ENCODE results near the gene SERPING1.

Gene SERPING1

DNA sequence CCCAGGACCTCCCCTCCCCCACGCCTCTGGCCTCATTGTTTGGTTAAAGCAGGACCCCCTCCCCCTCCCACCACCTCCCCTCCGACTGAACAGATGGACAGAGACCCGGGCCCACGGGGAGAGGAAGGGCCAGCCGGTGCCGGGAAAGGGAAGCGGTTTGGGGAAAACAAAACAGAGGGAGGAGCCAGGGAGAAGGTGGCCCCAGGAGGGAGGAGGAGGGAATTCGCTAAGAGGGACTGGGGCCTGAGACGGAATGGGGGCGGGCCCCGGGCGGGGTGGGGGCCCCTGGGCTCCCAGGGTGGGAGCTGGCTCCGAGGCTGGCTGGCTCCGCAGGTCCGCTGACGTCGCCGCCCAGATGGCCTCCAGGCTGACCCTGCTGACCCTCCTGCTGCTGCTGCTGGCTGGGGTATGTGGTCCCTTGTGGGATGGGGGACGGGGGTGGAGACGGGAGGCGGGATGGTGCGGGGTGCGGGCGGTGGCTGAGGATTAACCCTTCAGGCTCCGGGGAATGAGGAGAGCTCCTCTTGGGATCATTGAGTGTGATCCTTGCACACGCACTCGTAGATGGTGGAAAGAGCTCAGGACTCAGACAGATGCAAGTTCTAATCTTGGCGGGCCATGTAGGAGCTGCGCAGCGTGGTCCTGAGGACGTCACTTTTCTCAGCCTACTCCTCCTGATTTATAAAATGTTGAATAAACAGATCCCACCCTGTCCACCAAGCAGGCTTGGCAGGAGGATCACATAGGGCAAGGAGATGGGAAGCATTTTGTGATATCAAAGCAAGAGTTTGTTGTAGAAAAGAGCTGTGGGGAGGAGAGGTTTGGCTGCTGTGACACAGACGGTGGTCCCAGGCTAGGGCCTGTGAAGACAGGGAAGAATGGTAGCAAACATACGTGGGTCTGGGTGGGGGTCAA is 688 bp downstream of the SERPING1 start:
- DNase-seq = no peak

DNA sequence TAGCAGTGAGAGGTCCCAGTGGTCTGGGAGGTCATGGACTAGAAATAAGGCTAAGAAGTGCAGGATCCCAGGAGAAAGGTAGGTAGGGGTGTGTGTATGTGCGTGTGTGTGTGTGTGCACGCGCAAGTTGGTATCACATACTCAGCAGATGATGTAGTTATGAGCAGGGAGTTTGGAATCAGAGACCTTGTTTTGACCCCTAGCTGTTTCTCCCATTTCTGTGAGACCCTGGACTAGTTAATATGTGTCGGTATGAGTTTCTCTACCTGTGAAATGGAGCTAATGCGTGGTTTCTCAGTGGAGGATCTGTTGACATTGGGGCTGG is 1.3 kb downstream of the SERPING1 start:
- no peak for DNase-seq

DNA sequence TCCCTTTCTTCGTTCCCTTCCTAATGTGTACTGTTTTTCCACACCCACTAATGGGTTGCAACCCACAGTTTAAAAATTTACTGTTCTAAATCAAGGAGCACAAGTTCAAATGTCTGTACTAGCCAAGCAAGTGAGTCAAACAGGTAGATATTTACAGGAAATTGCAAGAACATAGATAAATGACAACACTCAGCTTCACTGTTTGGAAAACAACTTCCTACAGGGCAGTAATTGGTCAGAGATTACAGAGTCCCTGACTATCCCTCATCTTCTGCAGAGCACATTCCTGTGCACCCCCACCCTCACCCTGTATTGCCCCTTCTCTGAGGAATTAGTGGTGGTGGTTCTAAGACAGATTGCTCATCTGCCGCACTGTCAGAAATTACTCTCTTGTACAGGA is 1.9 kb downstream of the SERPING1 start:
- DNase-seq = no peak

DNA sequence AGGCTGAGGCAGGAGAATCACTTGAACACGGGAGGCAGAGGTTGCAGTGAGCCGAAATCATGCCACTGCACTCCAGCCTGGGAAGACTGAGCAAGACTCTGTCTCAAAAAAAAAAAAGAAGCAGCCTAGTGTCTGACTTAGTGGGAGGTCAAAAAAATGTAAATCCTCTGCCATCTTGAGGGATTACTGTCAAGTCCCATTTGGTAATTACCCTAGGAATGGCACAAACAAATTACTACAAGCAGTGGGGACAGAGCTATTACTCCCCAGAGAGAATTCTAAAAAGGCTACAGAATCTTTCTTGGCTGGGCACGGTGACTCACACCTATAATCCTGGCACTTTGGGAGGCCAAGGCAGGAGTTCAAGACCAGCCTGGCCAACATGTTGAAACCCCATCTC is 3.8 kb downstream of the SERPING1 start:
- DNase-seq = no peak

DNA sequence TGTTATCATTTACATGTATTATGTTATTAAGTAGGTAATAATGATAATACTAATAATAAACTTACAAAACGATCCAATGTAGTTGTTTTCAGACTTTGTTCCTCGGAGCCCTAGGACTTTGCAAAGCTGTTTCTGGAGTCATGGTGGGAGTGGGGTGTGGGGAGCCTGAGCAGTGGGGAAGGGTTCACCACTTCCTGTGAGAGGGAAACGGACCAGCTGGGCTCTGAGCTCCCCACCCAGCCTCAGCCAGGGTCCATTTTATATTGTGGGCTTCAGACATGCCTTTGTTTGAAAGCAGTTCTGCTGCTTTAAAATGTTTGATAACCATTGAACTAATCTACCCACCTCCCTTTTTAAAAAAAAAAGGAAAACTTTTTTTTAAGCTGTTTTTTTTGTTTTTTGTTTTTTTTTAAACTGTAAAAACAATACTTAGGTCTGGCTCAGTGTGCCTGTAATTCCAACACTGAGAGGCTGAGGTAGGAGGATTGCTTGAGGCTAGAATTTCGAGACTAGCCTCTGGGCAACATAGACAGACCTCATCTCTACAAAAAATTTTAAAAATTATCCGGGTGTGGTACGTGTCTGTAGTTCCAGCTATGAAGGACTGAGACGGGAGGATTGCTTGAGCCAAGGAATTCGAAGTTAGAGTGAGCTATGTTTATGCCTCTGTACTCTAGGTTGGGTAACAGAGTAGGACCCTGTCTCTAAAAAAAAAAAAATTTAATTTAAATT is 7.0 kb downstream of the SERPING1 start:
- no peak for DNase-seq

DNA sequence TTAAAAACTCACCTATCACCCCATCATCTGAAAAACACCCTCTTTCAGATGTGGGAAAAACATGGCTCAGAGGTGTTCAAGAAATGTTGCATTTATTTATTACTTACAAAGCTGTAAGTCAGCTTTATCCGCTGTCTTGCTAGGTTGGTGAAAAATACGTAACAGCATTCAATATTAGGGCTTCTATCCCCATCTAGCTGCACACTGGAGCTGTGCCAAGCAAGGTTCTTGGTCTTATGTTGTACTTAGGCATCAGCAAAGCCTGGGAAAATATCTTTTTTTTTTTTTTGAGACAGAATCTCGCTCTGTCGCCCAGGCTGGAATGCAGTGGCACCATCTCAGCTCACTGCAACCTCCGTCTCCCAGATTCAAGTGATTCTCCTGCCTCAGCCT is 7.5 kb downstream of the SERPING1 start:
- no peak for DNase-seq

DNA sequence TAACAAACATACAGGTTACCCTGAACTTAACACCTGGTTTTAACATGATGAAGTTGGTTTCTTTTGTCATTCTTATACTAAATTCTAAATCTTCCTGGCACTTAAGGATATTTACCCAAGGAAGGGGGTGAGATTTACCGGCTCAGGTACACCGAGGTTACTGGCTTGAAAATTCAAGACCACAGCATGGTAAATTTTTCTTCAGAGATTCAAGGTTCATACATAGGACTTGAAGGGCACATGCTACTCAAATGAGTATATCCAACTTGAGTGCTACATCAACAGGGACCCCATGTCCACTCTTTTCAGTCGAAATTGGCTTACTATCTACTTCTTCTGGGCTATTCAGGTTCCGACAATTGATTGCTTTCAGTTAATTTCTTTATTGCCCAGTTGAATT is 12.7 kb downstream of the SERPING1 start:
- DNase-seq = no peak

DNA sequence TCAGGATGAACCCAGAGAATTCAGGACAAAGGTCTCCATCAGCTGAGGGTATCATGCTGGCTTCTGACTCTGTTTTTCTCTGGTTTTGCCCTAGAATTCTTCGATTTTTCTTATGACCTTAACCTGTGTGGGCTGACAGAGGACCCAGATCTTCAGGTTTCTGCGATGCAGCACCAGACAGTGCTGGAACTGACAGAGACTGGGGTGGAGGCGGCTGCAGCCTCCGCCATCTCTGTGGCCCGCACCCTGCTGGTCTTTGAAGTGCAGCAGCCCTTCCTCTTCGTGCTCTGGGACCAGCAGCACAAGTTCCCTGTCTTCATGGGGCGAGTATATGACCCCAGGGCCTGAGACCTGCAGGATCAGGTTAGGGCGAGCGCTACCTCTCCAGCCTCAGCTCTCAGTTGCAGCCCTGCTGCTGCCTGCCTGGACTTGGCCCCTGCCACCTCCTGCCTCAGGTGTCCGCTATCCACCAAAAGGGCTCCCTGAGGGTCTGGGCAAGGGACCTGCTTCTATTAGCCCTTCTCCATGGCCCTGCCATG is 16.8 kb downstream of the SERPING1 start:
- DNase-seq = no peak

DNA sequence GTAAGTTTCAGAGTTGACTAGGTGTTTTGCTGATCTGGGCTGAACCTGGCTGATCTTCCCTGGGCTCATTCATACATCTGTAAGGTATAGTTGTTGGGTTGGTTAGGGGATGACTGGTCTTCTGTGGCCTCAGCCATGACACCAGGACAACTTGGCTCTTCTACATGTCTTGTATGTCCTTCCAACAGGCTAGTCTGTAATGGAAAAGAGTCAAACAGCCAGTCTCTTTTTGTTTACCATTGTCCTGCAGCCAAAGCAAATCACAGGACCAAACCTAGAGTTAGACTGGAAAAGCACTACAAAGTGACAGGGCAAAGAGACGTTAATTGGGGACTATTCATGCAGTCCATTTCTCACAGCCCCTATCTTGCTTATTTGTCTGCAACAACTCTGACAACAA is 17.8 kb downstream of the SERPING1 start:
- no peak for DNase-seq

DNA sequence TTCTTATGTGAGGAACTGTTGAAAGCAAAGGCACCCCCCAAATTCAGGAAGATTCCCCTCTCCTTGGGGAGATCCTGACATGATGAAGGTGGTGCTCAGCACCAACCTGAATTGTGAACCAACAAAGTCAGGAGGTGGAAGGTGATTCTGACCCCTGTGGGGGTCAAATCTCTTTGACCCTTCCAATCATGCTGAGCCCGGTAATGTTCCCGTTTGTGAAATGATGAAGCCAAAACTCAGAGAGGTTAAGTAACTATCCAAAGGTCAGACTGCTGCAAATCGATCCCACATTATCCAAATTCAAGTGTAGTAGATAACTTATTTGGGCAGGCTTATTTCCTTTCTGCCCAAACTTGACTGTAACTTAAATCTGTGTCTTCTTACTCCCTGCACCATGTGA is 19.1 kb downstream of the SERPING1 start:
- no peak for DNase-seq

DNA sequence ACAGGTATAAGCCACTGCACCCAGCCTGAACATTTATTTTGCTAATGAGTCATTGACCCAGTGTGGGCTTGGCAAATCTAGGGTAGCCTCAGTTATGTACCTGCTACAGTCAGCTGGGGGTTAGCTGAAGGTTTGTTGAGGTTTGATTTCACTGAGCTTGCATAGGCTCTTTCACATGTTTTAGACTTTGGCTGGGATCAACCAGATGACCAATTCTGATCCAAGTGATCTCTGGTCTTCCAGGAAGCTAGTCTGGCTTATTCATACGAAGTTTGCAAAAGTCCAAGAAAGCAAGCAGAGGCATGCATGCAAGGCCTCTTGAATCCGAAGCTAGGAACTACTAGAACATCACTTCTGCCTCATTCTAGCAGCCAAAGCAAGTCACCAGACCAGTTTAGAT is 21.0 kb downstream of the SERPING1 start:
- no peak for DNase-seq

DNA sequence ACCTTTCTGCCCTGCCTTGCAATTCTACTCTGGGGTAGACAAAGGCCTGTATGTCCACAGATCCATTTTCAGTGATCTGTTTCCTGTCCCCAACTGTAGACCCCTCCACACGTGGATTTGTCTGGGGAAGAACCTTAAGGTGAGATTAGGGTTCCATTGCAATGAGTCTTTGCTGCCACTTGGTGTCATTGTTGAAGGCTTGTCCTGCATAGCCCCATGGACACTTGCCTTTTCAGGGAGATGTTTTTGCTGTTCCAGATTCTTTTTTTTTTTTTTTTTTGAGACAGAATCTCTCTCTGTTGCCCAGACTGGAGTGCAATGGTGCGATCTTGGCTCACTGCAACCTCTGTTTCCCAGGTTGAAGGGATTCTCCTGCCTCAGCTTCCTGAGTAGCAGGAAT is 21.8 kb downstream of the SERPING1 start:
- DNase-seq = no peak

DNA sequence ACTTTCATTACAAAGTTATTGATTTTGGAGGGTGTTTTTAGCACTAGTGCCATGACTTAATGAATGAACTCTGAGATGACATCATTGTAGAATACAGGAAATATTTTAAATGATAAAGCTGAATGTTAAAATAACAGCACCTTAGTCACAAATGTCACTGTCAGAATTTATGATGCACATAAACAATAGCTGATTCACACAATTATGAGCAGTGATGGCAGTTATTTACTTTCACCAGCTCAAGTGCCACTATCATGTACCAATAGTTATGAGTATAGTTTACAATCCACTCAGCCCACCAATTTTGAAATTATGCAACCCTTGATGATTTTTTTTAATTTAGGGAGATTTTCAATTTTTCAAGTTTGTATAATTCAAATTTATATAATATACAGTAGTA is 23.0 kb downstream of the SERPING1 start:
- DNase-seq = no peak

DNA sequence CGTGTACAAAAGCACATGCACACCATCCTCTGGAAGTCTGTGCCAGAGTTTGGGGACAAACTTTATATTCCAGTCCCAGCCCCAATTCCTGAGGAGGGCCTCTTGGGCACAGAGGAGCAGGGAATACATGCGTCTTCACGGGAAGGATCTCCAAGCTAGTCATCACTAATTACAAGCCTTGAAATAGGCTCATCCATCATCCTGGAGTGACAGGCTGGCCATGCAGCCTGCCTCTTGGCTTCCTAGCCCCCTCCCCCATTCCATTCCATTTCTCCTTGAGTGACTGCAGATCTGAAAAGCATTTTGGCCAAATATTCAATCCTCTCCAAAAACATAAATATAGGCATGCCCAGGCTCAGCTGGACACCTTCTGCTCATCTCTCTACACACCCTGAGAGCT is 24.8 kb downstream of the SERPING1 start:
- DNase-seq = no peak

DNA sequence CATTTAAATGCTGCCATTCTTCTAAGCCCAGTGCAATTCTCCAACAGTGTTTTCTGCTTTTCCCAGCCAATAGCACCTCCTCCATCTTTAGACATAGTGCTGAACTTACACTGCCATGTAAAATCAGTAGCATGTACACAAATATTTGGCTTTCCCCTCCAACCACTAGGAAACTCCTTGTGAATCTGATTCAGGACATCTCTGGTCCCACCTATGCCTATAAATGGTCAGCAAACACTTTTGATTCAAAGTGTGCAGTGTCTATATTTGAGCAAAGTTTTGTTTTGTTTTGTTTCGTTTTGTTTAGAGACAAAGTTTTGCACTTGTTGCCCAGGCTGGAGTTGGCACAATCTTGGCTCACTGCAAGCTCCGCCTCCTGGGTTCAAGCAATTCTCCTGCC is 27.4 kb downstream of the SERPING1 start:
- no peak for DNase-seq

DNA sequence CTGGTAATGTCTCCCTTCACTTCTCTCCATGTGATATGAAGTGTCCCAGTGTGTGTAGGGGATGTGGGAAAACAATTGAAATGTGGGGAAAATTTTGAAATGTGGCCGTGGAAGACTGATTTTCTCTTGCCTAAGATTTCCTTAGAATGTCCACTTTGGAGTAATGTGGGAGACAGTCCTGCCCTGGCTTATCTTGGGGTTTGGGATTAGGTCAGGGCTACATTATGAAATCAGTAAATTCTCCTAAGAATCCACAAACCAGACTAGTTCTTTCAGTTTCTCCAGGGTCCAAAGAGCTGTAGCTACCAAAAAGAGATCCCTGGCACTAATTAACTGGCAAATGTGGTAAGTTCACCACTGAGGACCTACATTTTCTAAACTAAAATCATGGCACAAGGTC is 29.4 kb downstream of the SERPING1 start:
- DNase-seq = no peak

DNA sequence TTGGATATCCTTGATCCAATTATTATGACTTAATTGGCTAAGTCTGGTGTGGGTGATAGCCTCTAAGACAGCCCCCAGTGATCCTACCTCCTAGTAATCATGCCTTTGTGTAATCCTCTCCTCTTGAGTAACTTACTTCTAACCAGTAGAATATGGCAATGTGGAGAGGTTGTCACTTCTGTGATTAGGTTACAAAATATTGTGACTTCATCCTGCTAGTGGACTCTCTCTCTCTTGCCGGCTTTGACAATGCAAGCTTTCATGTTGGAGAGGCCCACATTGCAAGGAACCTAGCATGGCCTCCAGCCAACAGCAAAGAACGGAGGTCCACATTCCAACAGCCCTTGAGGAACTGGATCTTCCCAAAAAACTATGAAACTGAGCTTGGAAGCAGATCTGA is 32.7 kb downstream of the SERPING1 start:
- DNase-seq = no peak

DNA sequence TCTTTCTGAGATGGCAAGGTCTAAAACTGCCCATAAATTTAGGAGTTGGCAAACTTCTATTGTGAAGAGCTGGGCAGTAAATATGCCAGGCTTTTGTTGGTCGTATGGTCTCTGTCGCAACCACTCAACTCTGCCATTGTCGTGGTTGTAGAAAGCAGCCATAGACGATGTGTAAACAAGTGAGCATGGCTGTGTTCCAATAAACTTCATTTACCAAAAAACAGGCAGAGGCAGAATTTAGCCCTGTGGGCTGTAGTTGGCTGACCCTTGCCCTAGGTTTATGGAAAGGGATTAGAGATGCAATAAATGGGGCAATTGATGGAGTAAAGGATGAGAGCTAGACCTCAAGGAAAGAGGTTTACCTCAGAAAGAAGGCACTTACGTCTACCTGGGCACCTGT is 34.6 kb downstream of the SERPING1 start:
- no peak for DNase-seq

DNA sequence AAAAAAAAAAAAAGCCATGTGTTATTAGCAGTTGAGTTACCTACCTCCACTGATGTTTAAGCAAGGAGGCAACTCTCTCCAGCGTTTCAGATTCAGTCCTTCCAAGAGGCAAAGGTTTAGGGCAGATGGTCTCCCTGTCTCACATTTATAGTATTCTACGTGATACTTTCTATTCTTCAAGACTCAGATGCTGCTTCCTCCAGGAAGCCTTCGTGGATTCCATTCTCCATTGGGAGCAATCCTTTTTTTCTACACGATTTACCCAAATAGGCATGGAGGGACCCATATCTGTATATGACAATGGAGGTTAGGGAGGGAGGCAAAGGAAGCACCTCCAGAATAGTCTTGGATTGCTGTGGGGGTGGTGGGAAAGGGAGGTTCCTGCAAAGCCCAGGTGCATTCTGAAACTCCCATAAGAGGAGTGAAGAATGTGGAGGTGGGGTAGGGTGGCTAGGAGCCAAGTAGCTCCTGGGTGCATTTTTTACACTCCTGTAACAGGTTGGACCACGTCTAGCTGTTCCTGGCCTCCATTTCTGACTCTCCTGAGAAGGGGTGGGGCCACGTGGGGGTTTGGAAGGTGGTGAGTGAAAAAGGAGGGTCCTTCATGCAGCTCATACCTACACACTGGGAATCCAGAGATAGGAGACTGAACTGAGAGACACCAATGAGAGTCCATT is 36.0 kb downstream of the SERPING1 start:
- DNase-seq = no peak

DNA sequence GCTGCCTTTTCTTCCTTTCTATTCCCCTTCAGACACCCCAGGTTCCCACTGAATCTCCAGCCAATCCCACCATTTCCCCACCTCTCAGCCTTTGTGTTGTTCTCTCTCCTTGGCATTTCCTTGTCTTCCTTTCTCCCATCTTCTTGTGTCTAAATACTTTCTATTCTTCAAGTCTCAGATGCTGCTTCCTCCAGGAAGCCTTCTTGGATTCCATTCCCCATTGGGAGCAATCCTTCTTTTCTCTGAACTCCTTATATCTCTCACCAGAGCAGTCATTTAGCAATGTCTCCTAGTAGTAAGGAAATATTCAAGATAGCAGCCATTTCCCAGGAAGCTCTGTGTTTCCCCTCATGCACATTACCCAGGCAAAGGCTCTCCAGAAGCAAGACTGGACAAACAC is 36.8 kb downstream of the SERPING1 start:
- DNase-seq = no peak

DNA sequence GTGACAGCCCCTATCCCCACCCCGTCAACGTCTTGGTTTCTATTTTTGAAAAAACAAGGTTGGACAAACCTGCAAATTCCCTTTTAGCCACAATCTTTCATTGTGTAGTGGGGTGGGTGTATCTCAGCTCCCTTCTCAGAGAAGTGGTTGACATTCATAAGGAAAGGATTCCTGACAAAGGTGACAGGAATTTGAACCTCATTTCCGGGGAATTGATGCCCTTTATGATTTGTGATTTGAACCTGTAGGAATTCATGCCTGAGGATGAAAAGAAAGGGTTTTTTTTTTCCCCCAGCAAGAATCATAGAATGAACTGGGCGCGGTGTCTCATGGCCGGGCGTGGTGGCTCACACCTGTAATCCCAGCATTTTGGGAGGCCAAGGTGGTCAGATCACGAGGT is 37.8 kb downstream of the SERPING1 start:
- DNase-seq = no peak

DNA sequence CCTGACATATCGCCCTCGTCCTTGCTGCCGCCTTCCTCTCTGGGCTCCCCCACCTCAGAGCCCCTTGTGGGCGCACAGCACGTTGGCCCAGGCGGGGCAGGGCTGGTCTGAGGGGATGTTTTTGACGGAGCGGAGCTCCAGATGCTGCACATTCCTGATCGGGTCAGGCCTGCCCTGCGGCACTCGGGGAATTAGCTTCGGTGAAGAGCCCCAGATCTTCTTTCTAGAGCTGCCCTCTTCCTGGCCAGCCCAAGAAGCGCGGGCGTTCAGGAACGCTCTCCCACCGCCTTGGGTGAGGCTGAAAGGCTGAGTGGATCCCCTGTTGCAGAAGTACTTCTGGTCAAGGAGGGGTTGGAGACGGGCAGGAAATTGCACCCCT is 40.1 kb downstream of the SERPING1 start:
- DNase-seq = no peak

DNA sequence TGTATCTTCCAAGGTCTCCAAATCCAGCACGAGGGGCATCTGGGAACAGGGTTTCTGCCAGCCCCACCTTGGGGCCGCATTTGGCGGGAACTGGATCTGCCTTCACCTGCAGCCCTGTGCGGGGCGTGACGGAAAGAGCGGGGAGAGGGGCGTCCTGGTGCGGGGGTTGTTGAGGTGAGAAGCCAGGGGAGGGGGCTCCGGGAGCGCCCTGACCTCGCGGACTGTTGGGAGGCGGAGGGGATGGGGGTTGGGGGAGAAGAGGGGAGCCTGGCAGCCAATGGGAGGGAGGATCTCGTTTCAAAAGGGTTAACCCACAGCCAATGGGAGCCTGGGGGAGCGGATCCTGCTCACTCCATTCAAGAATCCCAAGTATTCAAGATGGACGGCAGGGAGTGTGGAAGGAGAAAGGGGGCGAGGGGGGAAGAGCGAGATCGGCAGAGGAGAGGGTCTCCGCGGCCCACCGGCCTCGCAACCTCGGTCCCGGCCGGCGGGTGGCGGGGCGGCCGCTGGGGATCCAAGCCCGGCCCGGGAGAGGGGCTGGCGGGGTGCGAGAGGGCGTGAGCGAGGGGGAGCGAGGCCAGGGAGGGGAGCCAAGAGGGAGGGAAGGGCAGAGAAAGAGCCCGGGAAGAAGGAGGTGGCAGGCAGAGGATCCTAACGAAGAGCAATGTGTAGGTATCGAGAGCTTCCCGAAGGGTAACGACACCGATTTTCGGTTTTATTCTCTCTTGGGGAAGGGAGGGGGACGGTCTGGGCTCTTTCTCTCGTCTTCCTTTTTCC is 40.7 kb downstream of the SERPING1 start:
- no peak for DNase-seq

Measured in CD4-positive, alpha-beta T cell treated with Interleukin-12 subunit alpha and Interleukin-12 subunit beta, for 1 hour (primary cell).